GM18861 (cell line): ENCODE data around the gene DNAH8.

Experiments used
- ATAC-seq: cut with Tn5 transposase; IDR thresholded peaks from one replicate; pipeline ENCODE4 v1.9.1; 2021; ENCODE audit not compliant: unreplicated experiment

Gene DNAH8

GRCh38 chr6:39003492-39003891 is 288.4 kb downstream of the DNAH8 start:
- no peak for ATAC-seq

DNA sequence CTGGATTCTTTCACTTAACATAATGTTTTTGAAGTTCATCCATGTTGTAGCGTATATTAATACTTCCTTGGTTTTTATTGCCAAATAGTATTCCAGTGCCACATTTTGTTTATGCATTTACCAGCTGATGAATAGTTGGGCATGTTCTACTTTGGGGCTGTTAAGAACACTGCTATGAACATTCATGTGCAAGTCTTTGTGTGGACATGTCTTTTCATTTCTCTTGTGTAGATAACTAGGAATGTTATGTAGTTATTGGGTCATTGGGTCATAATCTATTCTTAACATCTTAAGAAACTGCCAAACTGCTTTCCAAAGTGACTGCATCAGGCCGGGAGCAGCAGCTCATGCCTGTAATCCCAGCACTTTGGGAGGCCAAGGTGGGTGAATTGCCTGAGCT is 289.7 kb downstream of the DNAH8 start:
- ATAC-seq = no peak

DNA sequence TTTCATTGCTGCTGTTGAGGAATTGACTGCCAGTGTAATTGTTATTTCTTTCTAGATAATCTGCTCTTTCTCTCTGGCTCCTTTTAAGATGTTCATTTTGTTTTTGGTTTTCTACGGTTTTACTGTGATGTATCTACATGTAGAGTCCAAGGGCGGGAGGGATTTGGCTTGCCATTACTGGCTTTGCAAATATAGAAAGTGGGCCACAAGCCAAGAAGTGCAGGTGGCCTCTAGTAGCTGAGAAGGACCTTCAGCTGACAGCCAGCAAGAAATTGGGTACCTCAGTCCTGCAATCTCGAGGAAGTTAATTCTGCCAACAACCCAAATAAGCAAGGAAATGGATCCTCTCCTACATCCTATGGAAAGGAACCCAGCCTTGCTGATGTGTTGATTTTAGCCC is 290.7 kb downstream of the DNAH8 start:
- no peak for ATAC-seq

DNA sequence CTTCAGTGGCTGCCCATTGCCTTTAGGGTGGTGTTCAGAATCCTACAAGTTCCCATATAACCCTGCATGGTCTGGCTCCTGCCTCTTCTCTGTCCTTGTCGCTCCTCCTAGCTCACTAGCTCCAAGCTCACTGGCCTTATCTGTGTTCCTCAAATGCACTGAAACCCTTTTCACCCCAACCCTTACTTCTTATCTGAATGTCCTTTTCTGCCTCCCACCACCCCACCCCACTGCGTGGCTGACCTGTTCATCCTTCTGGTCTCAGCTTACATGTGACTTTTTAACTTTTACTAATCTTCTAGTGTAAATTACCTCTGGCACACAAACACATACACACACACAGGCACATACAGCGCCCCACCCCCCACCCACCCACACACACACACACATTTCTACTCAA is 292.5 kb downstream of the DNAH8 start:
- no peak for ATAC-seq

GRCh38 chr6:39008737-39009136 is 293.6 kb downstream of the DNAH8 start:
- ATAC-seq = no peak

DNA sequence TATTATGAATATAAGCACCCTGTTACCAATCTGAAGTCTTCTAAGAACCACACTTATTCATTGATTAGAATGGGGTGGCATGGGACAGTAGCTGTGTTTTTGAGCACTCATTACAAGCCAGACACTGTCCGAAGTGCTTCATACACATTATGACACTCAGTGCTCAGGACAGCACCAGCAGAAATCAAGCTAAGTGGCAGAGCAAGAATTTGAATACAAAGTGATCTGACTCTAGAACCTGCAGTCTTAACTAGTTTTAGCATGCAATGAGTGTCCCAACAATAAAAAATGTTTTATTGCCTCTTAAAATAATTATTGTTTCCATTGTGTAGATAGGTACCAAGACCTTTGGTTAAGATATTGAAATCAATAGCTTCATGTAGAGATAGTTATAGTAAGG is 294.4 kb downstream of the DNAH8 start:
- ATAC-seq = no peak

- ATAC-seq = no peak
Observed at GRCh38 chr6:39016839-39017546, 301.9 kb downstream of the DNAH8 start.

- no peak for ATAC-seq
Observed at GRCh38 chr6:39017547-39017880, 302.4 kb downstream of the DNAH8 start.

DNA sequence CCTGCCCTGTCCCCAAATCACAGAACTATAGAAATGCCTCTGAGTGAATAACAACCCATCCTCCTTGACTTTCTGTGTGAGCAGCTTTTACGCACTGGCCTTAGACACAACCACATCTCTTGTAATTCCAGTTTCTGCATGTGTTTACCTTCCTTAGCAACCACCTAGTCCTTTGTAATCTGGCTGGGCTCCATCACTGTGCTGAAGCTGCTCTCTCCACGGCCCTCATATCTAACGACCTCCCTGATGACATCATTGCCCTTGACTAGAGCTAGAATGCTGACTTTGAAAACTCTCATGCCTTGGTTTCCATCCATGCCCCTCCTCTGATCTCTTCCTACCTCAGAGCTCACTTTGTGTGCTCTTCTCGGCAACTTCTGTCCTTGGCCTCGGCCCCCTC is 303.0 kb downstream of the DNAH8 start:
- ATAC-seq = no peak

- no peak for ATAC-seq
Observed at GRCh38 chr6:39020136-39020535, 305.0 kb downstream of the DNAH8 start.

GRCh38 chr6:39021041-39021440 is 305.9 kb downstream of the DNAH8 start:
- ATAC-seq = no peak

- no peak for ATAC-seq
Observed at GRCh38 chr6:39021779-39022178, 306.7 kb downstream of the DNAH8 start.

DNA sequence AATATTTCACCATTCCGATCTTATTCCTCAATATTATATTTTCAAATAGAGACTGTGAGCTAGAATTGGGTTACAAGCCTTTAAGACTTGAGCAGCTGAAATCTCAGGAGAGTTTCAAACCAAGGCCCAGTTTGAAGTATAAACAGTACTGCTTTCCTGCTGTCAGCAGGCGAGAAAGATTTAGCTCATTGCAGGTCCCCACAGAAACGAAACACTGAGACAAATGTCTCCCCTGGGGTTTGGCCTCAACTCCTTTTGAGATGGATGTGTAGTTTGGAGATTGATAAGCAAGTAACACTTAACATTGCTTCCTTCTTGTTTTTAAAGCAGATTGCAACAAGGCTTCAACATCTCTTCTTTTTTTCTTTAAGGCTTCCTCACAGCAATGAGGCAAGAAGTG is 311.1 kb downstream of the DNAH8 start:
- no peak for ATAC-seq

- no peak for ATAC-seq
Observed at GRCh38 chr6:39029156-39030011, 314.3 kb downstream of the DNAH8 start.

DNA sequence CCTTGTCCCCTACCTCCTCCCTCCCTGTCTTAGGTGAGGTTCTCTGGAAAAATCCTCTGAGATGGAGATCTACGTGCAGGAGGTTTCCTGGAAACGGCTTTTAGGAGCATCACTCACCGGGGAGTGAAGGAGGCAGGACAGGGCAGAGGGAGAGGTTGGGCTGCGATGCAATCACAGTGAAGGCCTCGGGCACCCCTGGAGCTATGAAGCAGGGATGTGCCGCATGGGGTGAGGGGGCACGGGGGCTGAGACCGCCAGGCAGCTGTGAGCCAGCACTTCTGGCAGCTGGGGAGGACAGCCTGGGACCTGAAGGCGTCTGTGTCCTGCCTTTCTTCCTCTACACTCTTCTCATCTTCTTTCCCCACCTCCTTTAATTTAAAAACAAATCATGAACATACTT is 320.6 kb downstream of the DNAH8 start:
- ATAC-seq = no peak

GRCh38 chr6:39037082-39037508 is 322.0 kb downstream of the DNAH8 start:
- no peak for ATAC-seq

- ATAC-seq = no peak
Observed at GRCh38 chr6:39037707-39038106, 322.6 kb downstream of the DNAH8 start.

- no peak for ATAC-seq
Observed at GRCh38 chr6:39040080-39040673, 325.1 kb downstream of the DNAH8 start.

DNA sequence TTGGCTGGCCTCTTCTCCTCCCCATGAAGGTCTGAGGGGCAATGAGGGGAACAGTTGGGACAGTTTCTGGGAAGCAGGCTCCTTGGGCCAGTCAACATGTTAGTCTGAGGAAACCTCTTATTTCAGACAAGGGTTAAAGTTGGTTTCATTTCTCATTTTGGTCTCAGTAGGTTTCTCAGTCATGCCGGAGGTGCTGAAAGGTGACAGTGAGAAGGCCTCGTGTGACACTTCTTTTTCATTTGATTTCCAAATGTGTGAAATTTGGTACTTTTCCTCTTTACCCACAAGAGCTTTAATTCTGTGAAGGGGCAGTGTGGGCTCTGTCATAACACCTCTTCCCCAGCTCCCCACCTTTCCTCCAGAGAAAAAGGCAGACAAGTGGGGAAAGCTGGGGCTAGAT is 326.0 kb downstream of the DNAH8 start:
- no peak for ATAC-seq

DNA sequence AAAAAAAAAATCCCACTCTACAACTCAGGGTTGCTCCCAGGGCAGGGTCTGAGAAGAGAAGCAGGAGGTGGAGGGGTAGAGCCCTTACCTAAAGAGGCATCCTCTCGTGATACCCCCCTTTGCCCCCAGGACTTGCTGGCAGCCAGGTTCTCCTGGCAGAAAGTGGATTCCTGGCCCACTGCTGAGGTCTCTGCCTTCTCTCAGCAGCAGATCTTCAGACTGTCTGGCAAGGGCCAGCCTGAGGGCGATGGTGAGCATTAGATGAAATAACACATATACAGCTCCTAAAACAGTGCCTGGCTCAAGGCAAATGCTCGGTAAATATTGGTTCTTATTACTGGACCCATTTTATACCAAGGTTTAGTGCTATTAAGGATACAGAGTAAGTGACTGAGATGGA is 328.7 kb downstream of the DNAH8 start:
- ATAC-seq = no peak

DNA sequence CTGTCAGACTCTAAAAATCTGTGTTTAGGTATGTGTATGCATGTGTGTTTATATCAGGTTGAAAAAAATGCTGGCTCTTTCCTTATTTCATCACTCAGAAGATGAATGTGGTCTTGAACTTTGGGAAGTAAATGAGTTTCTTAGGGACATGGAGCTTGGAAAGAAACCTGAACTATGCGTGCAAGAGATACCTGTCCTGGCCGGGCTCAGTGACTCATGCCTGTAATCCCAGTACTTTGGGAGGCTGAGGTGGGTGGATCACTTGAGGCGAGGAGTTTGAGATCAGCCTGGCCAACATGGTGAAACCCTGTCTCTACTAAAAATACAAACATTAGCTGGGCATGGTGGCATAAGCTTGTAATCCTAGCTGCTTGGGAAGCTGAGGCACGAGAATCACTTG is 329.1 kb downstream of the DNAH8 start:
- no peak for ATAC-seq
